GM21367 (cell line): ENCODE results near the gene TMEM42.

Experiments used
- ATAC-seq: cut with Tn5 transposase; IDR thresholded peaks from one replicate; pipeline ENCODE4 v1.9.1; 2021; ENCODE audit not compliant: unreplicated experiment

The TMEM42 gene

DNA sequence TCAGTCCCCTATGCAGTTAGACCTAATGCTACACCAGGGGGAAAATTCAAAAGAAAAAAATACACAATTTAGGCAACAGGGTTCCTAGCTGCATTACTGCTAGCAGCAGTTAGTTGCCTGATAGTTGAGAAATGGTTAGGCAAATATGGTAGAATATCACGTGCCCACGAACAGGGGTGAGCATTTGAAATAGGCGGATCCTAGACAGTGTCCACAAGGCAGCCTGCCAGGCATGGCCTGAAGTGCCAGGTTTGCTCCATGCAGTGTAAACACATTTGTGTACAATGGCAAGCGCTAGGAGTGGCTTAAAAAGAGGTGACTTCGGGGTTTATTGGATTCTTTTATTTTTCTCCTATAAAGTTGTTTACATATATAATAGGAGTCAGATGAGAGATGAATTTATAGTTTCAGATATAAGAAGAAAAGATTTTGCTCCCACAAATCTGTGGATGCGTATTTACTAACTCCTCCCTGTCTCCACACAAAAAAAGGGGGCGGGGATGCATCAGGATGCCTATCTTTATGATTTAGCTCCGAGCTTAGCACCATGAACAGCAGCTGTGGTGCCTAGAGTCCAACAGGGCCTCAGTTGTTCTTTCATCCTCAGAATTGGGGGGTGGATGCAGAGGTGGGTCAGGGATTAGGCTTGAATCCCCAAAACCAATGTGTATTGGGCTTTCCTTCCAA, 8.8 kb downstream of the TMEM42 start:
- no peak for ATAC-seq

DNA sequence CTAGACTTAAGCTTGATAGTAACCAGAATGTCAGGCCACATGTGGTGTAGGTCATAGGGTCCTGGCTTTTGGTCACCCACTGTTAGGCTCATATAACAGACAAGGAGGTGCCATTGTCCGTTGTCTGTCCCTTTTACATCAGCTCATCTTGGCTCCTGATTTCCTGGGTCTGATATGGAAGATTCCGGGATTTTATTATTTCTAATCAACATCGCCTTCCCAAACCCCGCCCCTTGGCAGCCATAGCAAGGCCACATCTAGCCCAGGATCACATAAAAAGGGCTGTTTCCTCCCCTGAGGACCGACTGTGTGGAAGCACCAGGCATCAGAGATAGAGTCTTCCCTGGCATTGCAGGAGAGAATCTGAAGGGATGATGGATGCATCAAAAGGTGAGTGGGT, 12.6 kb downstream of the TMEM42 start, which contains the start of gene TGM4:
TGM4 (plus strand) TSS at position 301 of the 400 bp plus-strand sequence; CDS start at position 372, 71 bp downstream.
- ATAC-seq: no peak

DNA sequence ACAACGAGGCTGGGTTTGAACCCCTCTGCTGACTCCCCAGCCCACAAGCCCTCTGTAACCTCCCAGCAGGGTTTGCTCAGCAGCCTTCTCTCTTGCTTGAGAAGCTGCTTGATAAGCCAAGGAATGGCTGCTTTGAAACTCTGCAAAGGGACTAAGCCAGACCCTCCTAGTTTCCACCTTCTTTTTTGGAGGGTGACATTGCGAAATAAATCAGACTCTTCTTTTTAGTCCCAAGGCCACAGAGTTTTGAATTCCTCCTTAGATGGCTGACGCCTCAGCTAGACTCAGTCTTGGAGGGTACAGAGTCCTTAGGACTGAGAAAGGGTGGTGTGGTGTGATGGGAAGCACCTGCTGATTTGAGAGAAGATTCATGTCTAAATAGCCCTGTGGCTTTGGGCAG, 13.9 kb downstream of the TMEM42 start:
- no peak for ATAC-seq

DNA sequence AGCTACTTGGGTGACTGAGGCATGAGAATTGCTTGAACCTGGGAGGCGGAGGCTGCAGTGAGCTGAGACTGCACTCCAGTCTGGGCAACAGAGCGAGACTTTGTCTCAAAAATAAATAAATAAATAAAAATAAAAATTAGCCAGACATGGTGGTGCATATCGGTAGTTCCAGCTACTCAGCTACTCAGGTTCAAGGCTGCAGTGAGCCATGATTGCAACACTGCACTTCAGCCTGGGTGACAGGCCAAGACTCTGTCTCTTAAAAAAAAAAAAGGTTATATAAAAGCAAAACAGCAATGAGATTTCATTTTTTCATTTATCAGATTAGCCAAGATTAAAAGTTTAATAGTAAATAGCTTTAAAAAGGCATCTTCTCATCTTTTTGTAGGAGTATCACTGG, 15.6 kb downstream of the TMEM42 start:
- no peak for ATAC-seq

DNA sequence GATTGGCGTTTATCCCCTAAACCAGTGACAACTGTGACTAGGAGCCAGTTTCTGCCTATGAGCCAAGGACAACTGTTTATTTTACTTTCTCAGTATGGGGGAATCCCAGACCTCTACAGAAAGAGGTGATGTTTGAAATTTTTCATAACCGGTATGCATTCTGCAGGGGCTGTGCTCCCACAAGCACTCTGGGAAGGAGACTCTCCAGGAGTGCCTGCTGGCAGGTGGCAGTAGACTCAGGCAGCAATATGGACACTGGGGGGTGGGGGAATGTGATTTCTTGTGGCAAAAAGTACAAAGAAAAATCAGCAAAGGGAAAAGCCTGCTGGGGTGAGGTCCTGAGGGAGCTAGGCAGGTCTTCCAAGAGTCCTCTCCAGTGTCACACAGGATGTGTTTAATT, 18.6 kb downstream of the TMEM42 start:
- no peak for ATAC-seq

DNA sequence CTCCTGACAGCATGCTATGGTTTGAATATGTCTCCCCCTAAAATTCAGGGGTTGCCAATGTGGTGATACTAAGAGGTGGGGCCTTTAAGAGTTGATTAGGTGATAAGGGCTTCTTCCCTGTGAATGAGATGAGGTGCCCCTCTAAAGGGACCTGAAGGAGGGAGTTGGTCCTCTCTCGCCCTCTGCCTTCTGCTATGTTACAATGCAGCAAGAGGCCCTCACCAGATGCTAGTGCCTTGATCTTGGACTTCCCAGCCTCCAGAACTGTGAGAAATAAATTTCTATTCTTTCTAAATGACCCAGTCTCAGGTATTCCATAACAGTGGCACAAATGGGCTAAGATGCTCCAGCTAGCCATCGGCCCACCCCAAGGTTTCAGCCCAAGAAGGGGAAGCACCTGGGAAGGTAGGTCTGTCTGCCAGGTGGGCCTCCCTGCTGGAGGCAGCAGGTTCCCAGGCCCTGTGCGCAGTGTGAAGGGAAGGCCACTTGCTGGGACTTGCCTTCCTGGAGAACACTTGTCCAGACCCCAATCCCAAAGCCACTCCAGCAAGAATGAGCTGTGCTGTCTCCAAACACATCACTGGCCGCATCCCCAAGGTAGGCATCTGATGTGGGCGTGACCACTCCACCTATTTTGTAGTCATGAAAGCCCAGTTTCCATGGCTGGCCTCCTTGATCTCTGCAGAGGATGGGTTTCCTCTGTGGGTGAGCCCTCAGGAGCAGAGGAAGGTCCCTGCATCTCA, 21.7 kb downstream of the TMEM42 start:
- ATAC-seq: no peak

DNA sequence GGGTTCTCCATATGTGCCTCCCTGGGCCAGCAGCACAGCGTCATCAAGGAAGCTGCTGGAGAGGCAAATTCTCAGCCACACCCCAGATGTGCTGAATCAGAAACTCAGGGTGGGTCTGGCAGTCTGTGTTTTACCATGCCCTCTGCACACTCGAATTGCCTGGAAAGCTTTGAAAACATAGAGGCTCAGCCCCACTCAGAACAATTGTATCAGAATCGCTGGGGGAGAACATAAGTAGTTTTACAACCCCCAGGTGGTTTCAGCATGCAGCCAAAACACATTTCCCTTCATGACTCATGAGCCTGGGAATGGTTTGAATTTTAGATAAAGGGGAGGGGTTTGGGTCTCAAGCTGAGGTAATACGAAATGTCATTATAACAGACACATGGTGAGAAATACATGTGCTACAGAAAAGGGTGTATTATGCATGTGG, 22.3 kb downstream of the TMEM42 start:
- ATAC-seq: no peak

DNA sequence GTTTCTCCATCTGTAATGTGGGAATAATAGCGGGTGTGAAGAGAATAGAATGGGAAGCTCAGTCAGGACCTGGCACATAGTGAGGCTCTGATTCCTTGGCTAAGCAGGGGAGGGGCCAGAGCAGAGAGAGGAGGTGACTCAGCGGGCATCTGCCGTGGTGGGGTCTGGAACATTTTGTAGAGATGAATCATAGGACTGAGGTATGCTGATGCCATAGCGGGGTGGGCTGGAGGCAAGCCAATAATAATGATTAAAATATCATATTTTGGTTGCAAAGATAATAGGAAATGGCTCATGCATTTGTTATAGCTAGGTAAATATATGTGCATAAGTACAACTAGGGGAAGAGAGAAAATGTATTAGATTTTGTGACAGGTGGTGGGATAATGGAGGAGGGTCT, 23.9 kb downstream of the TMEM42 start:
- no peak for ATAC-seq

DNA sequence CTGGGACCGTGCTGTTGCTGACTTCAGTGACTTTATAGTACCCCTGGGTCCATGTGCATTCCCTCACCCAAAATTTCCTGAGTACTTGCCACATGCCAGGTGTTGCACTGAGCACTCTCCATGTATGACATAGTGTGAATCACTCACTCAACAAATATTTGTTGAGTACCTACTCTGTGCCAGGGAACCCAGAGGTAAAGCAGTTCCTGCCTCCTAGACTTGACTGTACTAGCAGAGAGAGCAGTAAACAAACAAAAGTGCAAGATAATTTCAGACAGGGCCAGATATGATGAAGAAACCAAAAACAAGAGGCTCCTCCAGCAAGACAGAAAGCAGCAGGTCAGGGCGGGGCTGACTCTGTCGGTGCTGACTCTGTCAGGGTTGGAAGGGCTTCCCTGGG, 24.8 kb downstream of the TMEM42 start:
- ATAC-seq: no peak

DNA sequence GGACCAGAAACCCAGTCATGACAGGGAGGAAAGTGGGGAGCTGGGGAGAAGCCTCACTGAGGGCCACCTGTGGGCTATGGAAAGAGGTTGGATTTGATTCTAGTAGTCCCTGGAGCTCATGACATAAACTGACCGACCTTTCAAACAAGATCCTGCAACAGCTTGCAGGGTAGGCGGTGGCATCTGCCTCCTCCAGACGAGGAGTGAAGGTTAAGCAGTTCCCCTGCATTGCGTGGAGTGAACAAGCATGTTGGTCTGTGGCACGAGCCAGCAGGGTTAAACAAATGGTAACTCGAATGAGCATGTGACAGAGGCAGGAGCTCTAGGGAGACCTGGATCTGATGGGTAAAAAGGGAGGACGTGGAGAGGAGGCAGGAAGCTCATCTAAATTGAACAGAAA, 25.4 kb downstream of the TMEM42 start:
- ATAC-seq: no peak

DNA sequence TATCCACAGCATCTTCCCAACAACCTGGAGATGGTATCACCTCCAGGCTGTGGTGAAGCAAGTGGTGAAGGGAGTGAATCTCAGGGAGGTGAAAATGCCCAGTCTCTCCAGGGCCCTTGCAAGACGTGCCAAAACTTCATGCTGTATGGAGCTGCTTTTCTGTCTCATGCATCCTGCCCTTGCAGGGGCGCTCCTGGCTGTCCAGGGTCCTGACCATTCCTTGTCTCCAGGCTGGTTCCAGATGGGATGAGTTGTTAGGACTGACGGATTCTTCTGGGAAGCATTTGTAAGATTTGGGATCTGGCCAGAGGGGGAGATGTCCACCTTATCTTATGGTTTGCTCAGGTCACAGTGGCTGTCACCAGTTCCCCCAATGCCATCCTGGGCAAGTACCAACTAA, 28.5 kb downstream of the TMEM42 start:
- ATAC-seq: no peak

DNA sequence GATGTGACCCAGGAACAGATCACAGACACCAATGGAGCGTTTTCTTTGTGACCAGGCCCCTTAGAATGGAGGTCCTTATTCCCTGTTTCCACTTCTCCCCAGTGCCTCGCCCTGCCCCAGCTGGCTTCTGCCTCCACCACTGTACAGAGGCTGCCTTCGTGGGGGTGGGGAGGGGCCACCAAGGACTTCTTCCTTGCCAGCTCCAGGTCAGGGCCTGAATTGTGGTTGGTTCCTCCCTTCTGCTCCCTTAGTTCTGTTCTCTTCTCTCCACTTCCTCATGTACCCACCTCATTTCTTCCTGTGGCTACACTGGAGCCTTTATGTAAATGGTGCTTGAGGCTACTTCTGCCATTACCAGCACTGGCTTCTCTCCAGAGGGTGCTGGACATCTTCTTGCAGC, 29.1 kb downstream of the TMEM42 start:
- no peak for ATAC-seq

DNA sequence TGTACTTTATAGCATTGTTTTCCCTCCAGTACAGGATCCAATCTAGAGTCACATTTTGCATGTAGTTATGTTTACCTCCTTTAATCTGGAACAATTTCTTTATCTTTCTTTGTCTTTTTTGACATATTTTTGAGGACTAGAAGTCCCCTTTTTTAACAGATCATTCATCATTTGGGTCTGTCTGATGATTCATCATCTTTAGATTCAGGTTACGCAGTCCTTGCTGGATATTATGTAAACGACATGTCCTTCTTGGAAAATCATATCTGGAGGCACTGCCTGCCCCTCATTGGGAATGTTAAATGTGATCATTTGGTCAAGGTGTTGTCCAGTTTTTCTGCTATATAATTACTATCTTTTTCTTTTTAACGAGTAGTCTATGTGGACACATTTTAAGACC, 31.0 kb downstream of the TMEM42 start:
- no peak for ATAC-seq

DNA sequence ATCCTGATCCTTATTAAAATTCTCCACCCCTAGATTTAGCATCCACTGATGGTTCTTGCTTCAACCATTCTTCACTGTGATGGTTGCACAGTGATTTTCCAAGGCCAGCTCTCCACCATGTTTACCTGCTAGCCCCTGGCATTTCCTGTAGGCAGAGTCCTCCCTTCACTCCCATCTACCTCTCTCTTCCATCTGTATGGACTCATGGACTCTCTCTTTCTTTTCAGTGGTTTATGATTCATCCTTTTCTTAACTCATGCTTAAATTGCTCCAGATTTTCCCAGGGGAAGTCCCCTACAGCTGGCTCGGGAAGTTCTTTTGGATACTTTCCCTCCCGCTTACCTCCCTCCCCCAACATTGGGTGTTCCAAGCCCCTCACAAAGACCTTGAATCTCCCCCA, 31.4 kb downstream of the TMEM42 start:
- ATAC-seq: no peak

DNA sequence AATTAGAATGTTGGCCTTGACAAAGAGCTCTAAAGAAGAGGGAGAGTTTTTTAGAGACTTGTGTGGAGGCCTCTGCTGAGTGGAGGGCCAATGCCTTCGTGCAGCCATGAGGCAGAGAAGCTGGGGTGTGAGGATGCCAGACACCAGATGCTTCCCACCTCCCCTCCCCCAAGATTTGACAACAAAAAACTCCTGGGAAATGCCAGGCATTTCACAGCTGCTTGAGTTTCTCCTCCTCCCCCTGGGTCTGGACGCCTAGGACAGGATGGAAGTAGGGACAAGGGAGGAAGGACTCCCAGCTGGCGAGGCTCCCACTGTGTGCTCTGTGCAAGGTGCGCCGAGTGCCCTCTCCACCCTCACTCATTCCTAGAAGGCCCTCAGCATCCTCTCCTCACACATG, 32.8 kb downstream of the TMEM42 start:
- ATAC-seq: no peak

DNA sequence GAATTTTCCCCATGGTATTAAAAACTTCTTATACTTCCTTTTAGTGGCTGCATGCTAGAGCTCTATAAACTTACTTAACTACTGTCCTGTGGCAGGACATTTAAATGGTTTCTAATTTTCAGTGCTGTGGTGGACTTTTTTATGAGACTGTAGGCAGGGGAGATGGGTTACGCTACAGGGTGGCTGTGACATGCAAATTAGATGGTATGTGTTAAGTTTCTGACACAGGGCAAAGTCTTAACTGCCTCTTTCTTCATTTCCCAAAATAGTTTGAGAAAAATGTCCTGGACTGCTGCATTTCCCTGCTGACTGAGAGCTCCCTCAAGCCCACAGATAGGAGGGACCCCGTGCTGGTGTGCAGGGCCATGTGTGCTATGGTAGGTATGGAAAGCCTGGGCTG, 34.7 kb downstream of the TMEM42 start:
- no peak for ATAC-seq

DNA sequence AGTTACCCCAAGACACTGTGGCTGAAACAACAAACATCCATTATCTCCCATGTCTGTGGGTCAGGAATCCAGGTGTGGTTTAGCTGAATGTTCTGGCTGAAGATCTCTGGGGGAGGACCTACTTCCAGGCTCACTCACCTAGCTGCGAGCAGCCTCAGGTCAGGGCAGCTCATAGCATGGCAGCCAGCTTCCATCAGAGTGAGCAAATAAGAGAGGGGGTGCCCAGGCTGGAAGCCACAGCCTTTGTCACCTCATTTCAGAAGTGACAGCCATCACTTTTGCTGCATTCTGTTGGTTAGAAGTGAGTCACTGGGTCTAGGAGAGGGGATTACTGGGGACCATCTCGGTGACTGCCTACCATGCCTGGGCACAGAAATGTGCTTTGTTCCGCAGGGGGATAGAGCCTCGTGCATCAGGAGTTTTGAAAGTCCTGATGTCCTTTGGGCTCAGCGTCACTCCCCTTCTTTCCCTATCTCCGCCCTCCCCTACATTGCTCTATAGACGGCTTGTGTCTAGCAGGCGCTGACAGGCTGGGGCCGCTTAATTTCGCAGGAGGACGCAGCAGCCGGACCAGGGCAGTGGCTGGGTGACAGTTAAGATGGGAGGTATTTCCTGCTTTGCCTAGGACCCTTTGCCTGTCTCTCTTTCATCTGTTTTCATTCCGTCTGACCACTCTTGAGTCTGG, 38.1 kb downstream of the TMEM42 start:
- no peak for ATAC-seq

DNA sequence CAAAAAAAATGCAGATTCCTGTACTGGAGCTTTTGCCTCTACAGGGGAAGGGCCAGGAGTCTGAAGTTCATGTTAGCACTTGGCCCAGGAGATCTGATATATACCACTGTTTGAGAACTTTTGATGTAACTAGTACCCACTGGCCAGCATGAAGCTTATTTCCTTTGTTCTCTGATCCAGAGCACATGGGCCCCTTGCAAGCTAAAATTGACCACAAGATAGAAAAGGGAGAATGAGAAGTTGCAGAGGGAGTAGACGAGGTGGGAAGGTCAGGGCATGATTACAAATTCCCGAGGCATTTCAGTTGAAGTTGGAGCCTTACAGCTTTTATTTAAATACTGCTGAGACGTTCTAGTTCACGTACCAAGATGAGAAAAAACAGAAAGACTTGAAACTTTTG, 40.9 kb downstream of the TMEM42 start:
- ATAC-seq: no peak

DNA sequence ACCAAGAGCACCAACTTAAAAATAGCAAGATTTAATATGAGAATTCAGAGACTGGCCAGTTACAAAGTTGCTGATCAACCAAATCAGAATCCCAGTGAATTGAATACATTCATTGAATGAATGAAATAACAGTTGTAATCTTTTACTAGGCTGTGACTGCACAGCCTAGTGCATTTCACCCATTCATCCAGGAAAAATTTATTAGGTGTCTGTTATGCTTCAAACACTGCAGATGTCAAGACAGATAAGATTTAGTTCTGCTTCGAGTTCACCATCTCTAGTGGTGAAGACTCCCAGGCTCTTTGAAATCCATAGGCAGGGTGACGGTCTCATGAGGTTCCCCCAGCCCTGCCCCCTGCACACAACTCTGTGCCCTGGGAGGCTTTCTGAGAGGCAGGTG, 41.6 kb downstream of the TMEM42 start:
- no peak for ATAC-seq

DNA sequence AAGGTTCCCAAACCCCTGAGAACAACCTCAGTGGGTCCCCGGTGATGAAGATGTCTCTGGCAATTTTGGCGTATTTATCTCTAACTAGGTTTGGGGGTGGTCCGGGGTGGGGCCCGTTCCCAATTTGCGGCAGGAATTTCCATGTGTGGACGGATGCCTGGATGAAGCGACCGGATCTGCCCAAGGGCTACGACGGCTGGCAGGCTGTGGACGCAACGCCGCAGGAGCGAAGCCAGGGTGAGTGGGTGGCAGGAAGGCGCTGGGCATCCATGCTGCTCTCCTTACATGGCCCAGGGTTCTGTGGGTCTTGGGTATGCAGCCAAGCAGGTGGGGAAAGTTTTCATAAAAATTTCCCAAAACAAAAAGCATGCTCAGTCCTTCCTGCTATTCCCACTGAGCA, 42.0 kb downstream of the TMEM42 start:
- no peak for ATAC-seq

DNA sequence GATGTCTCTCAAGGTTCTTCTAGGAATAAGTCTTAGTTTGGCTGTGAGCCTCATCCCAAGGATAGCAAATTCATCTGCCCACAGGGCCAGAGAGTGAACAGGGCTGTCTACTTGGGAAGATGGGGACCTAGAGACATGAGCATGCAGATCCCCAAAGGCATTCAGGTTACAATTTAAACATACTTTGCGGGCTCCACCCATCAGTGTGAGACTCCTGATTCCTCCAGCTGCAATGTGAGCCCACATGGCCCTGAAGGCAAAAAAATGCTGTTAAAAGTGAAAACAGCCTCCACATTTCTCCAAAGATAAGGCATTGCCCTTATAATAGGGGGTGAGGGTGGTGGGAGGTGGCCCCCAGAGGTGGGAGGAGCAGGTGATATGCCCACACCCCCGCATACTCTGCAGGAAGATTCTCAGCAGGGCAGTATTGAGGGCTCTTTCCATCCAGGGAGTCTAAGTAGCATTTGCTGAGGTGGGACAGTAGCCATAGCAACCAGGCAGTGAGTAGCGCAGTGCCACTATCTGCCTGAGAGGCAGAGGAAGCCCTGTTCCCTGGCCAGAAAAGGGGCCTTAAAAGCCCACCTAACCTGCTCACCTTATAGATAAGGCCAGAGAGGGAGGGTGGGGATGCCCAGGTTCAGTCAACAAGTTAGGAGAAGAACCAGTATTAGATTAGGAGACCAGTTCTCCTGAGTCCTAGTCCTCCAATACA, 43.9 kb downstream of the TMEM42 start:
- no peak for ATAC-seq
